ENCODE results near the gene UBE2O.

UBE2O gene

DNA sequence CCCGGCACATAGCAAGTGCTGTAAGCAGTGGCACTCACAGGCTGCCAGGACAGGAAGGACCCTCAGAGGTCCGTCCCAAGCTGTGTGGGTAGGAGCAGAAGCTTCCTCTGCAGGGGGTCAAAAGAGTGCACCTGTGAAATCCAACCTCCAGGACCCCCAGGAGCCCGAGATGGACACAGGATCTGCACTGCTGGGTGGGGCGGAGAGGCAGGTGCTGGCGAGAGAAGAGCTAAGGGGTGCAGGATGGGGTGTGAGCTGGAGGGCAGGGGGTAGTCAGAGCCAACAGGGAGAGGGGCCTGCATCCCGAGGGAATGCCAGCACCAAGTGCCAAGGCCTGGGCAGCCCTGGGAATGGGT, 13.8 kb upstream of the UBE2O start:
- H3K27me3 ChIP-seq (ENCODE audit: insufficient read depth, low read length, poor library complexity) = peaks cover 8% of the 10 kb centered on the region
- H3K27ac ChIP-seq (ENCODE audit: low read length) = no peak overlapping the region
- ATAC-seq (ENCODE audit: insufficient read depth, low read depth) (no peak), DNase-seq (no peak)
- no peaks in the 10 kb centered on the region for H3K9me3 ChIP-seq (ENCODE audit: insufficient read depth, low read length, severe bottlenecking)
- TF ChIP-seq, protein P1, sequence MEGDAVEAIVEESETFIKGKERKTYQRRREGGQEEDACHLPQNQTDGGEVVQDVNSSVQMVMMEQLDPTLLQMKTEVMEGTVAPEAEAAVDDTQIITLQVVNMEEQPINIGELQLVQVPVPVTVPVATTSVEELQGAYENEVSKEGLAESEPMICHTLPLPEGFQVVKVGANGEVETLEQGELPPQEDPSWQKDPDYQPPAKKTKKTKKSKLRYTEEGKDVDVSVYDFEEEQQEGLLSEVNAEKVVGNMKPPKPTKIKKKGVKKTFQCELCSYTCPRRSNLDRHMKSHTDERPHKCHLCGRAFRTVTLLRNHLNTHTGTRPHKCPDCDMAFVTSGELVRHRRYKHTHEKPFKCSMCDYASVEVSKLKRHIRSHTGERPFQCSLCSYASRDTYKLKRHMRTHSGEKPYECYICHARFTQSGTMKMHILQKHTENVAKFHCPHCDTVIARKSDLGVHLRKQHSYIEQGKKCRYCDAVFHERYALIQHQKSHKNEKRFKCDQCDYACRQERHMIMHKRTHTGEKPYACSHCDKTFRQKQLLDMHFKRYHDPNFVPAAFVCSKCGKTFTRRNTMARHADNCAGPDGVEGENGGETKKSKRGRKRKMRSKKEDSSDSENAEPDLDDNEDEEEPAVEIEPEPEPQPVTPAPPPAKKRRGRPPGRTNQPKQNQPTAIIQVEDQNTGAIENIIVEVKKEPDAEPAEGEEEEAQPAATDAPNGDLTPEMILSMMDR (IDR thresholded peaks at IDR 0.05; ENCODE audit: borderline replicate concordance, extremely low read depth, low read length, poor library complexity, severe bottlenecking) = no peak
- no peak for TF ChIP-seq EZH2 (IDR thresholded peaks at IDR 0.05; ENCODE audit: borderline replicate concordance, low read depth, low read length, severe bottlenecking)
- H3K36me3 ChIP-seq (ENCODE audit: insufficient read depth, low read length) = no peaks in the 10 kb centered on the region
- no peak overlapping the region for H2AFZ ChIP-seq (ENCODE audit: low read depth, low read length)
- H3K4me3 ChIP-seq (ENCODE audit: low read depth in 1 of 2, low read length in 2 of 2) = no peak overlapping the region
- H4K20me1 ChIP-seq (ENCODE audit: insufficient read depth, low read length) = no peaks in the 10 kb centered on the region; the same call in 1 of the 2 replicates
- no peak overlapping the region for H3K4me2 ChIP-seq (ENCODE audit: insufficient read depth, low read length)
- H3K4me1 ChIP-seq (ENCODE audit: insufficient read depth, low read length) = no peaks in the 10 kb centered on the region
- no peaks in the 10 kb centered on the region for H3K79me2 ChIP-seq (ENCODE audit: insufficient read depth, low read length)
- H3K9ac ChIP-seq (ENCODE audit: low read depth, low read length) = no peak overlapping the region

DNA sequence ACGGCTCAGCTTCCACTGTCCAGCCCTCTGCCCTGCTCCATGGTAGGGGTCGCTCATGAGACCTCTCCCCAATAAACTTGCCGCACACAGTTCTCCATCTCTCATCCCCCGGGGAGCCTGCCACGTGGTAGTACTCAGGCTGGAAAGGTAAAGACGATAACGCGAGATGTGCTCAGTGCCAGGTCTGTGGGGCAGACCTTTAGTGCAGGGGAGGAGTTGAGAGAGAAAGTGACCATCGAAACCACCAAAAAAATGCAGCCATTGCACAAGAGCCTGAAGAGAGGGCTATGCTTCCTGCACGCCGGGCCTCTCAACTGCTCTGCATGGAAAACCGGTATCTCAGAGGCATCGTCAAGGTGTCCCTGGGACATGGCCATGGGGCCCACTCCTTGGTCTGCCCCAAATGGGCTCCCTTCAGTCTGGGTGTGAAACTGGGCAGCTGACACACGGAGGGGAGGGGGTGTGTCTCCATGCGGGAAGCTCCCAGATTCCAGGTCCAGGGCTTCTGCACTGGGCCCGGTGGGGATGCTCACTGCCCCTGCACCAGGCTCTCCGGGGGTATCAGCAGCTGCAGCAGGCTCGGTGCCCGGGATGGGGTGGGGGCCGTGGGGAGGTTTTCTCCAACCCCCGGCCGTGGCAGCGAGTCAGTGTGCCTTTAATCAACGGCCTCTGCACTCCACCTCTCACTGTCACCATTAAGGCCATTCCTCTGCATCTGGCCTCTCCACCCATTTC, 9.8 kb upstream of the UBE2O start:
- Histone ChIP-seq H3K4me1 (ENCODE audit: insufficient read depth, low read length) (no peaks in the 10 kb centered on the region), H3K9me3 (ENCODE audit: insufficient read depth, low read length, severe bottlenecking) (no peaks in the 10 kb centered on the region), H4K20me1 (ENCODE audit: insufficient read depth, low read length) (no peaks in the 10 kb centered on the region; the same call in 1 of the 2 replicates), H3K79me2 (ENCODE audit: insufficient read depth, low read length) (no peaks in the 10 kb centered on the region), H2AFZ (ENCODE audit: low read depth, low read length) (no peak overlapping the region), H3K27me3 (ENCODE audit: insufficient read depth, low read length, poor library complexity) (peaks cover 9% of the 10 kb centered on the region), H3K27ac (ENCODE audit: low read length) (no peak overlapping the region), H3K9ac (ENCODE audit: low read depth, low read length) (no peak overlapping the region), H3K36me3 (ENCODE audit: insufficient read depth, low read length) (no peaks in the 10 kb centered on the region), H3K4me2 (ENCODE audit: insufficient read depth, low read length) (no peak overlapping the region), H3K4me3 (ENCODE audit: low read depth in 1 of 2, low read length in 2 of 2) (no peak overlapping the region)
- DNase-seq (no peak), ATAC-seq (ENCODE audit: insufficient read depth, low read depth) (no peak)
- no peak for TF ChIP-seq EZH2 (IDR thresholded peaks at IDR 0.05; ENCODE audit: borderline replicate concordance, low read depth, low read length, severe bottlenecking)
- TF ChIP-seq, protein P1 (IDR thresholded peaks at IDR 0.05; ENCODE audit: borderline replicate concordance, extremely low read depth, low read length, poor library complexity, severe bottlenecking) = no peak

DNA sequence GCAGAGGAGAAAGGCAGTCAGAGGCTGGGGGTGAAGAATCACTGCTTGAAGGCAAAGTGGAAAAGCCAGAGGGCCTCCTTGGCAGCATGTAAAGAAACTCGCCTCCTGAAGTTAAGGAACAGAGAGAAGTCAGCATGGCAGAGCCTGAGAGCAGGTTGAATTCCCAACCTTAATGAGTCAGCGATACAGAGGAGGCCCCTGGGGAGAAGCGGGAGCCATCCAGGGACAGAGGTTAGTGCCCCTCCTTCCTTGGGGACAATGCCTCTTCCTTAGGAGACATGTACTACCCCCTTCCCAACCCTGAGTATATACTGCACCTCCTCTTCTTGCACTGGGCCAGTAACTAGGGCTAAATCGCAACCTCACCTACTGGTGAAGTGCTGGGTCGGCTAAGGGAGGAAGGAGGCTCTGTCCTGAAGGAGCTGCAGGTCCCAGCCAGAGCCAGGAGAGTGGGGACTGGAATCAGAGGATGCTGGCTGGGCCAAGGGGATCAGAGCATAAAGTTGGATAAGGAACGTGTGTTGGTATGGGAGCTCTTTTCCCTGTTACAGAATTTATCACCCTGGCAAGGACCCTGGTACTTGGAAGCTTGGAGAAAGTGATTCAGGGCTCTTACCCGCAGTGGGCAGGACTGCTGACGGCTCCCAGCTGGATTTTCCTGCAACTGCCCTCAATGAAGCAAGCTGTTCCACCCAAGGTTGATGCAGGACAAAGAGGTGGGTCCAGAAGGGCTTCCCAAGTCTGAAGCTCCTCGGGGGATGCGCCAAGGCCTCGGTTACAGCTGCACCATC, 9.0 kb upstream of the UBE2O start:
- ATAC-seq (ENCODE audit: insufficient read depth, low read depth) = no peak

More for the DNA sequence above, 9.0 kb upstream of the UBE2O start:
- DNase-seq = no peak
- peaks cover 9% of the 10 kb centered on the region for H3K27me3 ChIP-seq (ENCODE audit: insufficient read depth, low read length, poor library complexity)
- H4K20me1 ChIP-seq (ENCODE audit: insufficient read depth, low read length) = no peaks in the 10 kb centered on the region; the same call in 1 of the 2 replicates
- no peak overlapping the region for H3K9ac ChIP-seq (ENCODE audit: low read depth, low read length)
- H3K27ac ChIP-seq (ENCODE audit: low read length) = no peak overlapping the region
- no peak overlapping the region for H3K4me3 ChIP-seq (ENCODE audit: low read depth in 1 of 2, low read length in 2 of 2)
- no peak overlapping the region for H2AFZ ChIP-seq (ENCODE audit: low read depth, low read length)
- H3K4me1 ChIP-seq (ENCODE audit: insufficient read depth, low read length) = no peaks in the 10 kb centered on the region
- TF ChIP-seq, protein P1 (IDR thresholded peaks at IDR 0.05; ENCODE audit: borderline replicate concordance, extremely low read depth, low read length, poor library complexity, severe bottlenecking) = no peak
- TF ChIP-seq EZH2 (IDR thresholded peaks at IDR 0.05; ENCODE audit: borderline replicate concordance, low read depth, low read length, severe bottlenecking) = no peak
- no peaks in the 10 kb centered on the region for H3K36me3 ChIP-seq (ENCODE audit: insufficient read depth, low read length)
- no peaks in the 10 kb centered on the region for H3K9me3 ChIP-seq (ENCODE audit: insufficient read depth, low read length, severe bottlenecking)
- H3K79me2 ChIP-seq (ENCODE audit: insufficient read depth, low read length) = no peaks in the 10 kb centered on the region
- no peak overlapping the region for H3K4me2 ChIP-seq (ENCODE audit: insufficient read depth, low read length)
